GM21825 (cell line): ENCODE measurements around the gene EFHD2.
"Not testable (repeated sequence)": the region's sequence is repeated elsewhere in the genome, so short reads cannot be mapped to it uniquely, and the experiment has no call there.

Experiments
- ATAC-seq: cut with Tn5 transposase; IDR thresholded peaks from one replicate; pipeline ENCODE4 v1.9.1; 2021; ENCODE audit warnings: mild to moderate bottlenecking, moderate library complexity; ENCODE audit not compliant: unreplicated experiment

The EFHD2 gene

DNA sequence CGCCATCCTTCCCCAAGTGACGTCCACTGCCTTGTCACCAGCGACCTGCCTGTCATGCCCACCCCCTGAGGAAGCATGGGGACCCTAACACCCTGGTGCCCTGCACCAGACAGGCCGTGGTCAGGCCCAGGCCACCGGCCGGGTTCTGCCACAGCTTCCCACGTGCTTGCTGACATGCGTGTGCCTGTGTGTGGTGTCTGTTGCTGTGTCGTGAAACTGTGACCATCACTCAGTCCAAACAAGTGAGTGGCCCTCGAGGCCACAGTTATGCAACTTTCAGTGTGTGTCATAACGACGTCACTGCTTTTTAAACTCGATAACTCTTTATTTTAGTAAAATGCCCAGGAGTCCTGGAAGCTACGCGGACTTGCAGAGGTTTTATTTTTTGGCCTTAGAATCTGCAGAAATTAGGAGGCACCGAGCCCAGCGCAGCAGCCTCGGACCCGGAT, 20.0 kb downstream of the EFHD2 start:
- no peak for ATAC-seq

DNA sequence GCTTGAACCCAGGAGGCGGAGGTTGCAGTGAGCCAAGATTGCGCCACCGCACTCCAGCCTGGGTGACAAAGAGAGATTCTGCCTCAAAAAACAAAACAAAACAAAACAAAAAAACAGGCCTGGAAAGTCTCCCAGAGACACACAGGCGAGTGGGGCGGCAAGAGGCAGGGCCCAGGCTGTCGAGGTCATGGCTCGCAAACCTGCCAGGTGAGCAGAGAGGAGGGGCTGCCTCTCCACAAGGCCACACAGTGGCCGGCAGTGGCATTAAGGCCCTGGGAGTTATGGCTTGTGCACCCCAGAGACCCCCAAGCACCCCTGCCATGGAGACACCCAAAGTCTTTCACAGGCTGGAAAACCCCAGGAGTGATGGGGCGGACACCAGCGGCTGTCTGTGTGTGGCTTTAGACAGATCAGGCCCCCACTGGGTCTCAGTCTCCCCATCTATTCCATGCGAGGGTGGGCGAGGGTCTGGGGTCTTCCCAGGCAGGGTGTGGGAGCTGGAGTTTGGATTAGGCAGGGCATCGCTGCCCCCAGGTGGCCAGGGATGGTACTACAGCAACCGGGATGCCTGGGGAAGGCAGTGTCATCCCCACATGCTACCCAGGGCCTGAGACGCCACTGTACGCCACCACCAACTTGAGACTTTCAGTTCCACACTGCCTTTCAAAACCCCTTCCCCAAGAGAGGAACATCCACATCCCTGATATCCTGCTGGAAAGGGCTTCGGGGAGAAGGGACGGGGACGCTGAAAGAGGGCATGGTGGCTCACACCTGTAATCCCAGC, 21.3 kb downstream of the EFHD2 start:
- no peak for ATAC-seq

GRCh38 chr1:15431571-15431948, 21.9 kb downstream of the EFHD2 start:
- no peak for ATAC-seq

DNA sequence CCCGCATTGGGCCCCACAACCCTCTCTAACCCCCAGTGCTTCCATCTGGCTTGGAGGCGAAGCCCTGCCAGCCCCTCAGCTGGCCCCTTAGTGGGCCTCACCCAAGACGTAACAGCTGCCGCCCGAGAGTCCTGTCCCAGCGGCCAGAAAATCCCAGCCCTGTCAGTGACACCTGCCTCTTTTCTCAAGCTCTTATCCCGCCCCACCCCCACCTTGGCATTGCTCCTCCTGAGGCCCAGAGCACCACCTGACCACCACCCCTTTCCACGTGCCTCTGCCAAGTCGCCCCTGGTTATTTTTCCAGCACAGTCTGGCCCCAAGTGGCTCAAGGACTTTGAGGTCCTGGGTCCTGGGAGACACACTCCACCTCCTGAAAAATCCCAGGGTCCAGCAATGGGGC, 22.6 kb downstream of the EFHD2 start:
- ATAC-seq = no peak

- ATAC-seq = no peak
Measured at GRCh38 chr1:15433471-15433870, 23.8 kb downstream of the EFHD2 start.

GRCh38 chr1:15434739-15435138, 25.1 kb downstream of the EFHD2 start:
- ATAC-seq = not testable (repeated sequence)

DNA sequence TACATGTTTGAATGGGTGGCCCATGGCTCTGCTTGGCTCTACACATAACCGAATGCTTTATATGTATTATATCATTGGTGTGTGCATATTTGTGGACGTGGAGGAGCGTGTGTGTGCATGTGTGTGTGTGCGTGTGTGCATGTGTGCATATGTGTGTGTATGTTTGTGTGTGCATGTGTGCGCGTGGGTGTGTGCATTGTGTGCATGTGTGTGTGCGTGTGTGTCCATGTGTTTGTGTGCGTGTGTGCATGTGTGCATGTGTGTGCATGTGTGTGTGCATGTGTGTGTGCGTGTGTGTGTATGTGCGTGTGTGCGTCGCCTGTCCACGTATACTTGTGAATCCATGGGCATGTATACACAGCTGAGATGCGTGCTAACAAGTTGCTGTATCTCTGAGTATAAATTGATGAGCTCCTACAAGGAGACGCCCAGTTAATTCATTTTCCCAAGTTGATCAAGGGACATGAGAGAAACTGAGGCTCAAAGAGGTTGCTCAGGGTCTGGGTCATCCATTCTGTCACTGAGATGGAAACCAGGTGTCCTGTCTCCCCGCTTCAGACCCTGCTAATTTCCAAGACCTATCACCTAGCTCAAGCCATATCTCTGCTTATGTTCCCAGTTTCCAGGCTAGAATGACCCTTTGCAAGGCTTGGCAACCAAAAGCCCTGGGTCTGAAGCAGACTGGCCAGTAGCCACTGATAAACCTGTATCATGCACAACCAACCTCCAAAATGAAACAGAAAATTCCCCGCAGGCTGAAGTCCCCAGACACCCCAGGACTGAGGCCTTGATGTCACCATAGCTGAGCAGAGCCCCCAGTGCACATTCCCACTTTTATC, 25.8 kb downstream of the EFHD2 start:
- ATAC-seq = no peak

GRCh38 chr1:15436881-15437442, 27.3 kb downstream of the EFHD2 start:
- no peak for ATAC-seq

DNA sequence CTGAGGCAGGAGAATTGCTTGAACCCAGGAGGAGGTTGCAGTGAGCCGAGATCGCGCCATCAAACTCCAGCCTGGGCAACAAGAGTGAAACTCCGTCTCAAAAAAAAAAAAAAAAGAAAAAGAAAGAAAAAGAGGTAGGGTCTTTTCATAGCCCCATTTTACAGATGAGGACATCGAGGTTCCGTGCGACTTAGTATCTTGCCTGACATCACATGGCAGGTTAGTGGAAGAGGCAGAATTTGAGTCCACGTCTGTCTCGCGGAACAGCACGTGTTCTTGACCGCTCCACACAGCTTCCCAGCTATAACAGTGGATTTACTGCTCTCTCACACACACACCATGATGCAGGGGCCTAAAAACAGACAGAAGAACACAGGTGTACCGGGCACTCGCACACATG, 29.6 kb downstream of the EFHD2 start:
- no peak for ATAC-seq

- ATAC-seq = no peak
Measured at GRCh38 chr1:15440357-15440756, 30.7 kb downstream of the EFHD2 start.

GRCh38 chr1:15441247-15441646, 31.6 kb downstream of the EFHD2 start:
- ATAC-seq = no peak

- ATAC-seq = no peak
Measured at GRCh38 chr1:15442119-15442518, 32.4 kb downstream of the EFHD2 start.

DNA sequence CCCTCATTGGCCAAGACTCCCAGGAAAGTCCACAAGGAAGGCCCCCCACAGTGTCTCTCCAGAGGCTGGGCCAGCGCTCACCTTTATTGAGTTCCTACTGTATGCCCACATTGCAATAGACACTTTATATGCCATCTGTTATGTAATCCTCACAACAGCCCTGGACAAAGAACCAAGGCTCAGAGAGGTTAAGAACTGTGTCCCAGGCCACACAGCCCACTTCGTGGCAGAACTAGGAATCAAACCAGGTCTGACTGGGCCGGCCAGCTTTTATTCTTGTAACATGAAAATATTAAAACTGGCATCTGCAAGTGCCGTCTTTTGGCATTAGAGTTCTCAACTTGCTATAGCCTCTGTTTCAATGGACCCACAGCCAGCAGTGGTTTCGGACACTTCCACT, 33.1 kb downstream of the EFHD2 start:
- ATAC-seq = no peak

DNA sequence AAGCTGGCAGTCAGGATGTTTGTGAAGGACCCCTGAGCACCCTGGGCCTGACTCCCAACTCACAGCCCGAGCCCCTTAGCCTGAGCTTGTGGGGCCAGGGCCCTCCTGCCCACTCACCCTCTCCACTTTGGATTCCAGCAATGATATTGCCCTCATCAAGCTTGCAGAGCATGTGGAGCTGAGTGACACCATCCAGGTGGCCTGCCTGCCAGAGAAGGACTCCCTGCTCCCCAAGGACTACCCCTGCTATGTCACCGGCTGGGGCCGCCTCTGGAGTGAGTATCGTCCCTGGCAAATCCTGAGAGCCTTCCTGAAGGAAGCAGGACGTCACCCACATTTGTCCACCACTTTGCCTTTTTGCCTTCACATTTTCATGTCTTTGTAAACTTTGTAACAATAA, 33.6 kb downstream of the EFHD2 start:
- ATAC-seq = no peak

GRCh38 chr1:15444468-15445389, 35.0 kb downstream of the EFHD2 start:
- no peak for ATAC-seq

- ATAC-seq = no peak
Measured at GRCh38 chr1:15445390-15446122, 35.9 kb downstream of the EFHD2 start.

DNA sequence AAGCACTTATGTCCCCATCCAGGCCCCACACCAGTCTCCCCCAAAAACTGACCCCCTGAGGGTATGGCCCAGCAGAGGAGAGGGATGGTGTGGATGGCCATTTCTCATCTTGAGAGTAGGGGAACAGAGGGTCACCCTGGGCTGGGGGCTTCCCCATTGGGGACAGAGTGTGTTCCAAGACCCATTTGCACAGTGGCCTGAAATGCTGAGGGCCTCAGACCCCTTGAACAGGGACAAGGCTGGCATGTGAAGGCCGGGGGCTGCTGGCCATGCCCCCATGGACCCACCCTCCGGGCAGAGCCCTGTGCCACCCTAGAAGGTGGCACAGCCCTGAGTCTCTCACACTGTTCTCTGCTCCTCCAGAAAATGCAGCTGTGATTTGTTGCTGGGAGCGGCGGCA, 36.5 kb downstream of the EFHD2 start:
- no peak for ATAC-seq

DNA sequence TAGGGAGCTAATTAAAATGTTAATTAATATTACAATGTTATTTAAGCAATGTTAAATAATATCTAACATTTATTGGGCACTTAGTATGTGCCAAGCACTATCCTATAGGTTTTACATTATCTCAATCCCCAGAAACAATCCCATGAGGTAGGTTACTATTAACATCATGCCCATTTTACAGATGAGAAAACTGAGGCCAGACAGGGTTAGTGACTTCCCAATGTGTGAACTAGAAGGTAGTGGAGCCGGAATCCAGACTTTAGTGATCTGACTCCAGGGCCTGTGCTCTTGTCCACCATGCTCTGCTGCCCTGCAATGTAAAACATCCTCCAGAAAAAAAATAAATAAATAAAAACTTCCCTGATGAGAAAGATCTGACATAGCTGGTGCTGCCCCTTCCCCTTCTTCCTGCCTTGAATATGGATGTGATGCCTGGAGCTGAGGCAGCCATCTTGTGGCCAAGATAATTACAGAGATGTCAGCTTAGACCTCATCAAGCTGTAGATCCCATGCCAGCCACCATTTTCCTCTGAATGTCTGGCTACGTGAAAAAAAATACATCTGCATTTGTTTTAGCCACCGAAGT, 39.3 kb downstream of the EFHD2 start:
- ATAC-seq = no peak

DNA sequence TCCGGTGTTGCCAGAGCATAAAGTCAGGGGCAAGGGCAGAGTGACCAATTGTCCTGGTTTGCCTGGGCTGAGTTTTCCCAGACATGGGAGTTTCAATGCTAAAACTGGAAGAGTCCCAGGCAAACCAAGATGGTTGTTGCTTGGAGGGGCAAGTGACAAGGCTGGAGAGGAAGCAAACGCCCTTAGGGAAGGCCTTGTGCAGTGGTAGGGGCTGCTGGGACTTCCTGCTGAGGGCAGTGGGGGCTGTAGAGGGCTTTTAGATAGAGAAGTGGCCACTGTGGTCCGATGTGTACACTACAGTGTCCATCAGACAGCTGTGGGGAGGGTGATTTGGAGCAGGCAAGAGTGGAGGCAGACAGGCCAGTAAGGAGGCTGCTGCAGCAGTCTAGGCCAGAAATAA, 39.9 kb downstream of the EFHD2 start:
- no peak for ATAC-seq
